T-helper 1 cell (primary cell): ENCODE data around the gene NPNT.

Source experiments
- DNase-seq, 5 donors: peaks; one replicate each; pipeline ENCODE4 v3.0.0-alpha.2; 2012 to 2020

NPNT gene

DNA sequence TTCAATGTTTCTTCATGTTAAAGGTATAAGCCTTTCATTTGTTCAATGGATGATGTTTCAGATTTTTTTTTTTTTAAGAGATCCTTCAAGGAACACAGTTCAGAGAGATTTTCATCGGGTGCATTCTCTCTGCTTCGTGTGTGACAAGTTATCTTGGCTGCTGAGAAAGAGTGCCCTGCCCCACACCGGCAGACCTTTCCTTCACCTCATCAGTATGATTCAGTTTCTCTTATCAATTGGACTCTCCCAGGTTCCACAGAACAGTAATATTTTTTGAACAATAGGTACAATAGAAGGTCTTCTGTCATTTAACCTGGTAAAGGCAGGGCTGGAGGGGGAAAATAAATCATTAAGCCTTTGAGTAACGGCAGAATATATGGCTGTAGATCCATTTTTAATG is 75.8 kb downstream of the NPNT start:
- DNase-seq, result no peak

DNA sequence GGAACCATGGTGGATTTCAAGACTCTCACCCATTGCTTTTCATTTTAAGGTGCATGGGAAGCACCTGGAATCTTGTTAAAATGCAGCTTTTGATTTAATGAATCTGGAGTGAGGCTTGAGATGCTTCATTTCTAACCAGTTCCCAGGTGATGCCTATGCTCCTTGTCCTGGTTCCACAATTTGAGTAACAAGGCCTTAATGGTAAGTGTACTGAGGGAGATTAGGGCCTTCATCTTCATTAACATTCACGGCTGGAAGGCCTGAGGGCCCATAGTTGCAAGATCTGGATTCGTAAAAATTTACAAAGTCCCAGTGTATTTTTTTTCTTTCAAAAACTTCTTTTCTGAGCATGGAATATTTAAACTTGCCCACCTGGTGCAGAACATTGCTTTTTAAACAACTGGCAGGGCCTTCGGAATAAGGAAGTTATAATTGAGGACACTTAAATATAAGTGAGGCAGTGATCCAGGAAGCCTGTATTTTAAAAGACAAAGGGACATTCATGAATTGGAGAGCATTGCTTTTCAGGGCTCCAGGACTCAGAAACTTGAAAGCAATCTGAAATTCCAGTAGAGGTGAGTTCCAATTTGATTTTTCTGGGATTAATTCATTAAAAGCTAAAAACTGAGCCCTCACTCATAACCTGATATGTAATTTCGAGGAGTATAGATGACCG is 77.8 kb downstream of the NPNT start:
- no peak for DNase-seq

DNA sequence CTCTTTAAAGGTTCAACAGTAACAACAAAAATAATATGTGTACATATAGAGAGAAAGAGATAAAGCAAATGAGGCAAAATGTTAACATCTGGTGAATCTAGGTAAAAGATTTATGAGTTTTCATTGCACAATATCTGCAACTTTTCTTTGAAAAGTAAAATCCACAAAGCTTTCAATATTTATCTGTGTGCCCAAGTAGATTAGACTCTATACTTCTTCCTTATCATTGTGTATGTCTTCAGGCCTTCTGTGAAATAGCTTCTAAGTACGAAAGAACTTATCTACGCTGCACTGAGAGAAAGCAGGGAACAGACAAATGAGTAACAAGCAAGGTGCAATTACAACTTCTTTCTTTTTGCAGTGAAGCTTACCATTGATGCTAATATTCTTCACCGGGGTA is 81.6 kb downstream of the NPNT start:
- no peak for DNase-seq

DNA sequence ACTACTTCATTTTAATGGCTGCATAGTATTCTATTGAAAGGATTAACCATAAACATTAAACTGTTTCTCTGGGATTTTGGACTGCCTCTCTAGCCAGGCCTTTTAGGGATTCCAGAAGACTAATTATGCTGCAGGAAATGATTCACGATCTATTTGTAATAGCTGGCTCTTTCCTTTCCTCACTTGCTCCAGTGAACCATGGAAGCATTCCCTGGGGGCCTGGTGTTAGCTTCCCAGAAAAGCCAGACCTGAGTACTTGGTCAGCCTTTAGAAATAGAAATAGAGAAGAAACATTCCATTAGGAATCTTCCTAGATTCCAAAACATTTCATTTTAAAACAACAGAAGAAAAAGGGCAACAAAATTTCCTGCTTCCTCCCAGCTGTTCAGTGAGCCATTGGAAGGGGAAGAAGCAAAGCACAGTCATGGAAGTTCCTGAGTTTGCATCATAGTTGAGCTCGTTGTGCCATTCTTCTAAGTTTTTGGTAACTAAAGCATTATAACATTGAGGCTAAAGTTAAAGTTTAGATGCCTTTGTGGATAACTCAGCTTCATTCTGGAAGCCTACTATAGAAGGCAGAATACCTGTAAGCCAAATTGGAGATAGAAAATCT is 83.5 kb downstream of the NPNT start:
- DNase-seq, result no peak

DNA sequence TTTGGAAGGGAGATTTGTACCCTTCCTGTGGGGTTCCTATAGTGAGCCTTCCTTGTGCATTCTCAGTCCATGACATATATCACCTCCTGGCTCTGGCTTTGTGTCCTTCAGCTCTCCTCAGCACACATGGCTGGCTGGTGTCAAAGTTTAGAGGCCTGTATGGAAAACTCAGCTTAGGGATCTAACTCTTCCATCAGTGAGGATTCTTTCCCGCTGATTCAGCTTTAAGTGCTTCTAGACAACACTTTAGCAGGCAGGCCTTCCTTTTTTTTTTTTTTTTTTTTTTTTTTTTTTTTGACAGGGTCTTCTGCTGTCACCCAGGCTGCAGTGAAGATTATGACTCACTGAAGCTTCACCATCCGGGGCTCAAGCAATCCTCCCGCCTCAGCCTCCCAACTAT is 84.2 kb downstream of the NPNT start:
- no peak for DNase-seq

DNA sequence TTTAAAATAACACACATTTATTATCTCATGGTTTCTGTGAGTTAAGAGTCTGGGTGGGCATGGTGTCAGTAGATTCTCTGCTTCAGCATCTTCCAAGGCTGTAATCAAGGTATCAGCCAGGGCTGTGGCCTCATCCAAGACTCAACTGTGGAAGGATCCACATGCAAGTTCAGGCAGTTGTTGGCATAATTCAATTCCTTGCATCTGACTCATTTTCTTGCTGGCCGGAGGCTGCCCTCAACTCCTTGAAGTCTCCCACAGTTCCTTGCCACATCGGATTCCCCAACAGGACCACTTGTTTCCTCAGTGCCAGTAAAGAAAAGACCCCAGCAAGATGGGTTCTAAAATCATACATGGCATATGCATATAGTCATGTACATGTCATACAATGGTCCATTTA is 93.4 kb downstream of the NPNT start:
- no peak for DNase-seq

DNA sequence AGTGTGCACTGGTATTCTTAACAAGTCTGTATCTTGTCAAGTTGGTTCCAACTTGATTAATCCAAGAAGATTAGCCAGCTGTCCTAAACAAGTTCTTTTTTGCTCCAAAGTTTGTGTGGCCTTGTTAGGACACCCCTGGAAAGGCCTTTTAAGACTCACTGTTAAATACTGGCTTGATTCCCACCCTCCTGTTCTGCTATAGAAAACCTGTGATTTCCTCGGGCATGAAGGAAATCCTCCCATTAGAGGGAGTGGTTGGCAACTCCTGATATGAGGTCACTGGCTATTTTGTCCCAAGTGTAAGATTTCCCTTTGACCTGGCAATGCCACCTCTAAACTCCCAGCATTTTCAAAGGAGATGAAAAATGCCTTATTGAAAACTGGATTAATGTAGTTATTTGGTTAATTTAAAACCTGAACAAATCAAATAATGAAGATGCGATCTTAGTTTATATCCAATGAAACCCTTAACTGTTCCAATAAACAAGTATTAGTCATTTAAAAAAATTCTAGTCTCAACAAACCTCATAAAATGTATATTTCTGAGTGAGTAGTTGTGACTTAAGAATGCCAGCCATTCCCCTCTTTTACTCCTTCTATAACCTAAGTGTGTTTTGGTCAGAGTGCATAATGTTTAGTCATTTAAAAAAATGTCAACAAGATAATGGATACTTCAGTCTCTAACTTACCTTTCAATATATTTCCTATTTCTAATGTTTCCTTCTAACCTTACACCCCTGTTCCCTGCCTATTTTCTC is 94.4 kb downstream of the NPNT start:
- DNase-seq, result no peak

DNA sequence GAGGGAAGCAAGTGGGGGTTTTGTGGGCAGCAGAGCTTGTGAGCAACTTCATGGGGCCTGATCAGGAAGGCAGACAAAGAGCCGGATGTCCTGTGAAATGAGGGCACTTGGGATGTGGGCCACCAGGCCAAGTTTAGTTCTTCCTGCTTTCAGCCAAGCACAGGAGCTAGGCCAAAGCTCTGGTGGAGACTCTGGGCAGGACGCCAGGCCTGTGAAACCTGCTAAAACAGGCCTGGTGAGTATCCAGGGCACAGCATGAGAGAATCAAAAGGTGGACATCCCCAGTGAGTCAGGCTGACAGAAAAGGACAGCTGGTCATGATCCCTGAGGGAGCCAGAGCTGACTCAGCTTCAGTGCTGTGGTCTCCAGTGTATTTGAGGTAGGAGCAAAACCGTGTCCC is 95.7 kb downstream of the NPNT start:
- DNase-seq, result no peak

DNA sequence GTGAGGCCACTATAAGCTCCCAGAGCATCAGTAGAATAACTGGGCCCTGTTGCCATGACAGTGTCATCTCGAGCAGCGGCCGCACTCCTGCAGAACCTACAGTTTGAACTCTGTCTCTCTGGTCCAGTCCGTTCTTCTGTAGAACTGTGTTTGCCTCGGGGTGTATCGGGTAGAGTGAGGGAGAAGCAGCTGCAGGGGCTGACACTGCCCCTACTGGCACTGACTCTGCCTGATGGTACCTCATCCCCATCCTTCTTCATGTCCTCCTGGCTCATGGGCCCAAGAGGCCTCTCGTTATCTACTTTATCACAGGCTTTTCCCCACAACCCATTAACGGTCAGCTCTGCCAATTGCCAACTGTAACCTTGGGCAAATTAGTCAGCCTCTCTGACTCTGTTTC is 96.5 kb downstream of the NPNT start:
- no peak for DNase-seq

DNA sequence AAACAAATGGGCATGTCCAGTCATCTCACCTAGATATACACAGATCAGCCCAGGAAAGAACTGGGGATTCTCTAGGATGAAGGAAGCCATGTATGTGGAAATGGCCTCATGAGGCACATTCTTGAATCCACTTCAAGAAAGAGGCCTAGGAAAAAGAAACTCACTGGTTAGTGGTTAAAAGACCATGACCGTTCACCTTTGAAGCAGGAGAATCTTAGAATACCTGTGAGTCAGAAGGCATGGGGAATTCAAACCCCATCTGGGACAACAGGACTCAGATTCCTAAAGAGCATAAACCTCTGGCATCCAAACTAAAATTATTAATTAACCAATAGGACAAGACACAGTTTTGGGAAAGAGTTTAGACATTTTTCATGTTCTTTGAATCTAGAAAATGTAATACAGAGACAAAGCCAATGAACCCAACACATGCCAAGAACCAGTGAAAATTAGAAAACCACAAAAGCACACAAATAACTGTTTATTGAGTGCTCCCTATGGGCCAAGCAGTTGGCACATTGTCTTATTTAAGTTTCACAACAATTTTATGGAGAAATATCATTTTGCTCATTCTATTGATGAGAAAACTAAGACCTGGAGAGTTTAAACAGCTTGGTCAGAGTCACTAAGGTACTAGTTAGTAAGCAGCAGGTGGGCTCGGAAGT is 97.5 kb downstream of the NPNT start:
- DNase-seq, result no peak

DNA sequence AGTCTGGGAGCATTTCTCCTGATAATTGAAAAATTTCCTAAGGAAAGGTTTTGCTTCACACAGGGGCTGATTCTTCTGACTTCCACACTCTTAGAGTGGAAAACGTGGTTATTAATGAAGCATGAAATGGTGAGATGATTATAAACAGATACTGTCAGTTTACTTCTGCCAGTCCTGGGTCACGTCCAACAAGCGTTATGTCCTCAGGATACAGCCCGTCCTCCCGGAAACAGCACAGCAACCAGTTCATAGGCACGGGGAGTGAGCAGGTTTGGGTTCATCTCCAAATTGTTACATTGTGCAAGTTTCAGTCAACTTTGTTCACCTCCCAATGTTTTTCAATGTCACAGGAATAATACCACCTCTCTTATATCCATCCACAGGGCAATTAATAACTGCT is 98.8 kb downstream of the NPNT start:
- no peak for DNase-seq

DNA sequence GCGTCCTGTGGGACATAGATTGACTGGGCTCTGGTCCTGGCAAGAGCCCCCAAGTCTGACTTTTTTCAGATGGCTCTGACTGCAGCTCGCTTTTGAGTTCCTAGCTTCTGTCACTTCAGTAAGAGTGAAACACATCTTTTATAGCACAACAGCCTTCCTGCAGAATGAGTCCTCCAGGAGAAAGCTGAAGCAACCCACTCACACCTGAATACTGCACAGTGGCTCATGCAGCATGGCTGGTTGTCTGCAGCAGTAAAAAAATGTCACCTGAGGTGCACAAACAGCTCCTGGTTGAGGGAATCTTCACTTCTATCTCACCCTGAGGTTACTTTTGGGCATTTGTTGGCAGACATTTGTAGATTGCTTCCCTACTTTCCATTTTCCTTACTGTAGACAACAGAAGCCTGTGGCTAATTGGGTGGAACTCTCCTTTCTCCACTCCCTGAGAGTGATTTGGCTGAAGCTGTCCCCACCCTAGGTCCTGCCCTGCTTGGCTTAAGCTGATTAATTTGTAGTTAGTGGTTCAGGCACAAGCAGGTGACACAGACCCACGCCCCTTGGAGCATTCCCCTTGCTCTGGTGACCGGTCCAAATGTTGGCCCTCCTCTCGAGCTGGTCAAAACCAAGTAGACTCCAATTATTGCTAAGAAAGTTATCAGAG is 99.7 kb downstream of the NPNT start:
- no peak for DNase-seq

DNA sequence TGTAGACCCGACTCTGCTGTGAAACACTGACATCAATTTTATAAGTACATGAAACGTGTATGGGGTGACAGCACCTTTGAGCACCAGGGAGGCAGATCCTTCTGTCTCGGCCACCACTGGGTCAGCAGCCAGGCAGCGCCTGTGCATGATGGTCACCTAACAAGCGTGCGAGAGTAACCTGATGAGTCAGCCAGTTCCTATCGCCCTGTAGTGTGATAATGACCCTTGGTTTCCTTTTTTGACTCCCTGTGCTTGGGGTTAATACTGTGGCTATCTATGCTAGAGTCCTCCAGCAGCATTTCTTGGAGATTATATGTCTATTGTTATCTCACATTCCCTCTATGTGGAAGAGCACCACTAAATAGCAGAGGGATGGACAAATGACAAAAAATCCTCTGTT is 101.6 kb downstream of the NPNT start:
- DNase-seq, result no peak

DNA sequence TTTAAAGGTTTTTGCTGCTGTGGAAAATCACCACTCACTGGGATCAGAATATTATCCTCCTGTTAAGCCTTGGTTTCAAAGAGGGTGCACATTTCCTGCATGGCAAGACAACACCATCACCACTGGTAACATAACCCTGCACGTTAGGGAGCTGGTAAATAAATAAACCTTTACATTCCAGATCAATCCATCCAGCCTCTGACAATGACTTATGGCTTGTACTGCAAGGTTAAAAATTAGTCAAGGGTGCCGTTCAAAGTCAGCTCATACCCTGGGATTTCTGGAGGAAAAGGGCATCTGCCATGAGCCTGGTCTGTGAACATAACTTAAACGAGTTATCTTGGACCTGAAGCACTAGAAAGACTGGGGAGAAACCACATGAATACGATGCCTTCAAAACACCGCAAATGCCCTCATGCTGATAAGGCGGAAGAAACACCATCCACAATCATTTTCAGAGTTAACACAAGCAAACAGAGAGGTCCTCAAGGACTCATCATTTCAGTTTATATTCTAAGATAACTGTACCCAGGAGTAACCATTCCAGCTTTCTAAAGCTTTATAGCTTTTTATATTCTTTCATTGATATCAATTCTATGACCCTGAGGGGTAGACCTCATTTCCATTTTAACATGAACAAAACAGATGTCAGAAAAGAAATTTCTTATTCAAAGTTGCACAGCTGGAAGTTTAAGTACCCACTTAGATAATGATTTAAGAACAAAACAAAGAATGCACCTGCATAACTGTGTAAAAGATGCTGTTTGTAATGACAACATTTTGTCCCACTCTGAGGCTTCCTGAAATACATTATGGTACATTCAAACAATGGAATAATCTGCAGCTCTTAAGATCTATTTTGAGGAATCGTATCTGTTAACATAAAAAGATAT is 103.1 kb downstream of the NPNT start:
- no peak for DNase-seq

DNA sequence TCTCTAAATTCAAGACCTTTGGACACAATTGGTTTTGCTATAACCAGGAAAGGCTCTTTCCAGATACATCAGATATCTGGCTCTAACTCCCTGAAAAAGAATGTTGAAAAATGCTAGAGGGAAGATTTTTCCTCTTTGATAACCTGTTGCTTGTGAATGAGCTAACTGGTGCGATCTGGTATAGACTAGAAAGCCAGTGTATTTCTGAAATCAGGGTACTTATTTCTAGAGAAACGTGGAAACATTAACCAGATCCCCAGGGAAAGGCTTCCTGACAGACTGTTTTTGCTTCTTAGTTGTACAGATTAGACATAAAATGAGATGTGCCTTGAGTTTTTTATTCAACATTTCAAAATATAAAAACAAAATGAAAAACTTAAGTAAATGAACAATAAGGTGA is 107.7 kb downstream of the NPNT start:
- DNase-seq, result no peak

DNA sequence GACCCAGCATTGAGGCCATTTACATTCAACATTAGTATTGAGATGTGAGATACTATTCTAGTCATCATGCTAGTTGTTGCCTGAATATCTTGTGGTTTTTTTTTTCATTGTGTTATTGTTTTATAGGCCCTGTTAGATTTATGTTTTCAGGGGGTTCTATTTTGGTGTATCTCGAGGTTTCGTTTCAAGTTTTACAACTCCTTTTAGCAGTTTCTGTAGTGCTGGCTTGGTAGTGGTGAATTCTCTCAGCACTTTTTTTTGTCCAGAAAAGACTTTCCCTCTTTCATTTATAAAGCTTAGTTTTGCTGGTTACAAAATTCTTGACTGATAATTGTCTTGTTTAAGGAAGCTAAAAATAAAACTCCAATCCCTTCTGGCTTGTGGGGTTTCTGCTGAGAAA is 115.5 kb downstream of the NPNT start:
- DNase-seq, result no peak

DNA sequence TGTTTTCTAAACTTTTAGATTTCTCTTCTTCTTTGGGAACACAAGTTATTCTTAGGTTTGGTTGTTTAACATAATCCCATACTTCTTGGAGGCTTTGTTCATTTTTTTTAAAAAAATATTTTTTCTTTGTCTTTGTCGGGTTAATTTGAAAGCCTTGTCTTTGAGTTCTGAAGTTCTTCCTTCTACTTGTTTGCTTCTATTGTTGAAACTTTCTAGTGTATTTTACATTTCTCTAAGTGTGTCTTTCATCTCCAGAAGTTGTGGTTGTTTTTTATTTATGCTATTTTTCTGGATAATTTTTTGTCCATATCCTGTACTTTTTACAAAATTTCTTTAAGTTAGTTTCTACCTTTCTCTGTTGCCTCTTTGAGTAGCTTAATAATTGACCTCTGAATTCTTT is 116.1 kb downstream of the NPNT start:
- no peak for DNase-seq

DNA sequence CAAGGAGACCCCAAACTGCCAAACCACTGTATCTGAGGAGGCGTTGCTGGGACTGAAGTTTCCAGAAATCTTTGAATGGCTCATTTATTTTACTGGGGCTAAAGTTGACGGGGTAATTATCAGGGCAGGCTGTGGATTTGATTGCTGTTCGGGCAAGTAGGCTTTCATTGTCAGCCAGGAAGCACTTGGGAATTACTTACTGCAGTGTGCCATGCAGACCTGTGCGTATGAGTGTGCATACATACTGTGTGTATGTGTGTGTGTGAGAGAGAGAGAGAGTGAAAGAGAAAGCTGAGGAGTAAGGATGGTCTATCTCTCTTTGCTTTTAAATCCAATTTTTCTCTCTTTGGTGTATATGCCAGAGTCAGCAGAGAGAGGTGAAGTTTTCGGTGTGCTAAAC is 122.7 kb downstream of the NPNT start:
- no peak for DNase-seq

DNA sequence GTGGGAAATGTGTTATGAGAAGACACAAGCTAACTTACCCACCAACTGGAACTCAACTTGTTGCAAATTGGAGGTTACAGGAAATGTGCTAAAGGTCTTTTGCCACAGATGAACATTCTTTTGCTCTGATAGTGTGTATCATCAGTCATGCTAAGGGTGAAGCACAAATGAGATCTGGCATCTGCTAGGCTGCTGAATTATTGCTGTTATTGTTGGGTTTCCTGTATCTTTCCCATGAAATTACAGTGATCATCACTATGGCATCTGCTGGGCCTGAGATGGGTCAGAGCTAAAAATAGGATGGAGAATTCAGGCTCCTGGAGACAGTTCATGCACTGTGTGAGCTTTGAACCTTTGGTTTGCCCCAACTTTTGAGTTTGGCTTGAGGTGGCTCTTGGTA is 124.5 kb downstream of the NPNT start:
- no peak for DNase-seq
